Endothelial cell of umbilical vein (primary cell): ENCODE data around the gene NPM1. TPM values are rescaled to one million over a fixed set of nuclear protein-coding genes. Genes with fewer than 3 reads are reported as not detected.

Experiments used
- BruUV-seq: library from RNA; stranded (reverse); fragments of 400-500 nt; replicated peaks from 2 replicates; lab custom pipeline; 2021; lab: Mats Ljungman, UMichigan
- CTCF ChIA-PET: fragments of 300-600, 350-600 bp; sonication (Branson Sonifier 250); formaldehyde crosslinking; loops from one replicate; lab custom pipeline; 2021; ENCODE audit warnings: antibody characterized with exemption, inconsistent platforms; lab: Charles Lee
- POLR2A ChIA-PET: fragments of 300-600, 350-600 bp; sonication (Branson Sonifier 250); formaldehyde crosslinking; loops from one replicate; lab custom pipeline; 2021; ENCODE audit warnings: antibody characterized with exemption, inconsistent platforms; lab: Charles Lee
- DNase-seq: peaks from one replicate; pipeline ENCODE4 v3.0.0-alpha.2; 2011; ENCODE audit warnings: low read depth, low spot score
- FAIRE-seq: peaks from 2 replicates; lab custom pipeline; 2011; peaks lifted over from hg19 to GRCh38; lab: Jason Lieb, UNC
- H2AFZ ChIP-seq: 2 replicates; pipeline ENCODE4 v1.6.0; 2012; ENCODE audit warnings: low read depth, low read length, control low read depth, inconsistent platforms
- H3K27ac ChIP-seq: 2 replicates; pipeline ENCODE4 v1.5.1; 2011; ENCODE audit warnings: low read depth, mild to moderate bottlenecking, control low read depth, low read length, moderate library complexity; ENCODE audit not compliant: insufficient read depth
- H3K27me3 ChIP-seq, 2 experiments: 2 replicates each; pipeline versions ENCODE4 v1.6.0 to v1.6.1; 2011; ENCODE audit warnings: low read length in 2 of 2, mixed read lengths in 1 of 2; ENCODE audit not compliant: control insufficient read depth in 2 of 2, insufficient read depth in 2 of 2
- H3K36me3 ChIP-seq, 2 experiments: 2 replicates in 1 of 2; 3 replicates in 1 of 2; pipeline ENCODE4 v1.5.1; 2011; ENCODE audit warnings: low read length in 2 of 2, mild to moderate bottlenecking in 1 of 2, moderate library complexity in 1 of 2; ENCODE audit not compliant: control insufficient read depth in 2 of 2, insufficient read depth in 2 of 2; ENCODE audit errors: extremely low read depth in 1 of 2
- H3K4me1 ChIP-seq: 3 replicates; pipeline ENCODE4 v1.5.1; 2011; ENCODE audit warnings: mild to moderate bottlenecking, low read length; ENCODE audit not compliant: control insufficient read depth, insufficient read depth; ENCODE audit errors: extremely low read depth
- H3K4me2 ChIP-seq: 2 replicates; pipeline ENCODE4 v1.6.1; 2011; ENCODE audit warnings: low read length, control low read depth, mixed read lengths; ENCODE audit not compliant: insufficient read depth
- H3K4me3 ChIP-seq, 3 experiments: fragments of 200-600 bp in 1 of 3; sonication (generic), shearing (Covaris generic) in 1 of 3; replicated peaks in 1 of 3; 2 replicates each; pipeline ENCODE4 v1.5.1; 2011 to 2016; ENCODE audit warnings: control low read depth in 3 of 3, low read length in 3 of 3, mild to moderate bottlenecking in 2 of 3, inconsistent platforms in 1 of 3, low read depth in 1 of 3, moderate library complexity in 1 of 3; ENCODE audit not compliant: insufficient read depth in 1 of 3
- H3K79me2 ChIP-seq: 2 replicates; pipeline ENCODE4 v1.6.0; 2012; ENCODE audit warnings: low read length, inconsistent platforms; ENCODE audit not compliant: control insufficient read depth, insufficient read depth
- H3K9ac ChIP-seq: replicated peaks from 2 replicates; pipeline ENCODE3; 2011; ENCODE audit warnings: low read length, control low read depth; ENCODE audit not compliant: insufficient read depth; ENCODE audit errors: extremely low read depth
- H3K9me1 ChIP-seq: replicated peaks from 3 replicates; pipeline ENCODE4 v1.6.0; 2011; ENCODE audit warnings: mild to moderate bottlenecking, low read length; ENCODE audit not compliant: control insufficient read depth, insufficient read depth; ENCODE audit errors: extremely low read depth
- H3K9me3 ChIP-seq: replicated peaks from 2 replicates; pipeline ENCODE4 v1.5.1; 2012; ENCODE audit warnings: low read length, inconsistent platforms; ENCODE audit not compliant: control insufficient read depth, insufficient read depth
- H4K20me1 ChIP-seq: replicated peaks from 2 replicates; pipeline ENCODE3; 2011; ENCODE audit warnings: mild to moderate bottlenecking, low read length; ENCODE audit not compliant: control insufficient read depth, insufficient read depth; ENCODE audit errors: extremely low read depth
- CTCF ChIP-seq, 2 donors: IDR thresholded peaks; 1 replicate in 1 of 2; 2 replicates in 1 of 2; pipeline ENCODE4 v1.5.1; 2011; ENCODE audit warnings: low read length in 2 of 2, mild to moderate bottlenecking in 2 of 2, moderate library complexity in 2 of 2, control low read depth in 1 of 2, inconsistent platforms in 1 of 2, low read depth in 1 of 2; ENCODE audit not compliant: insufficient read depth in 1 of 2; ENCODE audit errors: extremely low read depth in 1 of 2
- EZH2 ChIP-seq: IDR thresholded peaks from 2 replicates; pipeline ENCODE4 v1.6.1; 2012; ENCODE audit warnings: borderline replicate concordance, low read depth, mild to moderate bottlenecking, moderate library complexity, low read length, inconsistent platforms; ENCODE audit not compliant: severe bottlenecking
- FOS ChIP-seq: IDR thresholded peaks from 2 replicates; pipeline ENCODE4 v1.6.1; 2011; ENCODE audit warnings: mild to moderate bottlenecking, low read length, moderate library complexity, borderline replicate concordance; ENCODE audit not compliant: insufficient read depth
- GATA2 ChIP-seq: IDR thresholded peaks from 2 replicates; pipeline ENCODE4 v1.7.0; 2011; ENCODE audit warnings: low read depth, mild to moderate bottlenecking, moderate library complexity, mixed read lengths, low read length; ENCODE audit not compliant: insufficient read length, insufficient read depth
- JUN ChIP-seq: IDR thresholded peaks from 2 replicates; pipeline ENCODE4 v1.6.1; 2011; ENCODE audit warnings: borderline replicate concordance, low read depth; ENCODE audit not compliant: insufficient read length, insufficient read depth
- MAX ChIP-seq: IDR thresholded peaks from 2 replicates; pipeline ENCODE4 v1.6.1; 2011; ENCODE audit not compliant: insufficient read depth, insufficient read length
- POLR2A ChIP-seq: IDR thresholded peaks from 2 replicates; pipeline ENCODE4 v1.6.1; 2012; ENCODE audit warnings: low read depth, mild to moderate bottlenecking, control low read depth, low read length
- POLR2AphosphoS5 ChIP-seq: IDR thresholded peaks from 2 replicates; pipeline ENCODE4 v1.6.1; 2012; ENCODE audit warnings: low read depth, mild to moderate bottlenecking, control low read depth, low read length, moderate library complexity; ENCODE audit not compliant: insufficient read depth
- dilution Hi-C: fragments of 300-500 bp; cut with MboI; formaldehyde crosslinking; loops from one replicate; pipeline ENCODE4 v1.15.0; 2019; ENCODE audit warnings: low sequenced_read_pairs; ENCODE audit not compliant: extremely low pct_ligation_motif_present
- intact Hi-C: fragments of 100-400 bp; cut with micrococcal nuclease; formaldehyde crosslinking; loops from one replicate; pipeline ENCODE4 v1.10.0; 2022
- polyA plus RNA-seq, 4 experiments: library from polyadenylated mRNA; depleted of rRNA in 3 of 4; stranded (reverse) in 3 of 4; unstranded in 1 of 4; fragments of >200 nt; gene quantifications; 2 replicates each; pipeline versions ENCODE4 v1.2.1 to v1.2.3, GENCODE V29; 2011 to 2012; ENCODE audit warnings: missing spikeins in 1 of 4
- total RNA-seq: library from RNA; stranded (reverse); gene quantifications from 2 replicates; pipeline ENCODE4 v1.2.3, GENCODE V29; 2021

NPM1 gene
- total and polyA plus RNA-seq, 2 donors (not counting 3 experiments of a cell fraction or from before 2014, with no cell fraction given) = 618 to 1,695 TPM

GRCh38 chr5:171391996-171392577 lies 4.4 kb downstream of the NPM1 start:
- no peaks in the 10 kb centered on the region for H3K9me1 ChIP-seq

More at GRCh38 chr5:171391996-171392577, 4.4 kb downstream of the NPM1 start:
- Histone ChIP-seq H3K4me2 (no peak overlapping the region), H2AFZ (no peak overlapping the region), H4K20me1 (peaks cover 39% of the 10 kb centered on the region), H3K9ac (no peak overlapping the region), H3K27me3 (no peaks in the 10 kb centered on the region), H3K4me3 (no peak overlapping the region), H3K79me2 (peaks cover 94% of the 10 kb centered on the region), H3K4me1 (peaks cover 23% of the 10 kb centered on the region), H3K27ac (no peak overlapping the region), H3K9me3 (no peaks in the 10 kb centered on the region), H3K36me3 (peaks cover 22 to 41% of the 10 kb centered on the region in 2 experiments)
- no peak for FAIRE-seq
- TF ChIP-seq GATA2 (no peak), POLR2A (no peak), EZH2 (no peak), JUN (no peak), POLR2AphosphoS5 (no peak), CTCF (IDR thresholded peaks at IDR 0.05; ENCODE audit: extremely low read depth in 1 of 2, insufficient read depth in 1 of 2, low read depth in 1 of 2, low read length in 2 of 2) (no peak), MAX (no peak), FOS (no peak)
- no TSS peak for BruUV-seq
- CTCF ChIA-PET = interaction anchor here (1.3 kb wide), 1 partner anchor 185 kb away, joined by 3 read pairs; no protein-coding TSS in a partner anchor
- intact Hi-C loops = no loop called here
- dilution Hi-C loops = no loop called here
- no peak for DNase-seq
- POLR2A ChIA-PET = interaction anchor here (0.7 kb wide), 1 partner anchor 77 kb away, joined by 4 read pairs; no protein-coding TSS in a partner anchor
